HG02973 (cell line): ENCODE measurements around the gene CYBC1.
"Not testable (repeated sequence)": the region's sequence is repeated elsewhere in the genome, so short reads cannot be mapped to it uniquely, and the experiment has no call there.

Source experiments
- ATAC-seq: cut with Tn5 transposase; IDR thresholded peaks from one replicate; pipeline ENCODE4 v1.9.1; 2021; ENCODE audit warnings: moderate library complexity; ENCODE audit not compliant: unreplicated experiment

The CYBC1 gene

GRCh38 chr17:82435601-82436583 is 14.7 kb downstream of the CYBC1 start:
- ATAC-seq: no peak

- ATAC-seq: no peak
Measured at GRCh38 chr17:82435103-82435502, 15.4 kb downstream of the CYBC1 start.

- no peak for ATAC-seq
Measured at GRCh38 chr17:82434216-82434565, 16.4 kb downstream of the CYBC1 start.

GRCh38 chr17:82433560-82434215 is 16.9 kb downstream of the CYBC1 start:
- ATAC-seq: no peak

GRCh38 chr17:82432017-82432416 is 18.5 kb downstream of the CYBC1 start:
- ATAC-seq: no peak

GRCh38 chr17:82429824-82430223 is 20.7 kb downstream of the CYBC1 start:
- ATAC-seq: no peak

- ATAC-seq: no peak
Measured at GRCh38 chr17:82428546-82428945, 22.0 kb downstream of the CYBC1 start.

GRCh38 chr17:82424863-82425159 is 25.7 kb downstream of the CYBC1 start:
- ATAC-seq: no peak

- ATAC-seq: no peak
Measured at GRCh38 chr17:82424001-82424862, 26.3 kb downstream of the CYBC1 start.

GRCh38 chr17:82419540-82419939 is 31.0 kb downstream of the CYBC1 start:
- no peak for ATAC-seq

- peak; percentile 75 for ATAC-seq
Measured at GRCh38 chr17:82418001-82418986, 32.3 kb downstream of the CYBC1 start, which contains the start of the genes HEXD and OGFOD3. HEXD (plus strand) TSS chr17:82418347; CDS start chr17:82419800, 1,453 bp downstream. OGFOD3 (minus strand) TSS chr17:82418586; CDS start chr17:82418485, 101 bp downstream.

- ATAC-seq: no peak
Measured at GRCh38 chr17:82416771-82417170, 33.8 kb downstream of the CYBC1 start.

- ATAC-seq: no peak
Measured at GRCh38 chr17:82416264-82416663, 34.3 kb downstream of the CYBC1 start.

GRCh38 chr17:82415786-82416185 is 34.8 kb downstream of the CYBC1 start:
- no peak for ATAC-seq

GRCh38 chr17:82415336-82415735 is 35.2 kb downstream of the CYBC1 start:
- no peak for ATAC-seq

- no peak for ATAC-seq
Measured at GRCh38 chr17:82414548-82415281, 35.8 kb downstream of the CYBC1 start.

- no peak for ATAC-seq
Measured at GRCh38 chr17:82412535-82413520, 37.7 kb downstream of the CYBC1 start.

- not testable (repeated sequence) for ATAC-seq
Measured at GRCh38 chr17:82412081-82412480, 38.5 kb downstream of the CYBC1 start.
